Stimulated activated CD8-positive, alpha-beta memory T cell treated with anti-CD3 and anti-CD28 coated beads, Interleukin-4, amount 100 ng/mL, for 24 hours (primary cell): ENCODE data around the gene CNPY1.
"Not testable (repeated sequence)": the region's sequence is repeated elsewhere in the genome, so short reads cannot be mapped to it uniquely, and the experiment has no call there.

Source experiments
- DNase-seq: peaks from one replicate; pipeline ENCODE4 v3.0.0-alpha.2; 2020; ENCODE audit warnings: low read depth

Gene CNPY1

DNA sequence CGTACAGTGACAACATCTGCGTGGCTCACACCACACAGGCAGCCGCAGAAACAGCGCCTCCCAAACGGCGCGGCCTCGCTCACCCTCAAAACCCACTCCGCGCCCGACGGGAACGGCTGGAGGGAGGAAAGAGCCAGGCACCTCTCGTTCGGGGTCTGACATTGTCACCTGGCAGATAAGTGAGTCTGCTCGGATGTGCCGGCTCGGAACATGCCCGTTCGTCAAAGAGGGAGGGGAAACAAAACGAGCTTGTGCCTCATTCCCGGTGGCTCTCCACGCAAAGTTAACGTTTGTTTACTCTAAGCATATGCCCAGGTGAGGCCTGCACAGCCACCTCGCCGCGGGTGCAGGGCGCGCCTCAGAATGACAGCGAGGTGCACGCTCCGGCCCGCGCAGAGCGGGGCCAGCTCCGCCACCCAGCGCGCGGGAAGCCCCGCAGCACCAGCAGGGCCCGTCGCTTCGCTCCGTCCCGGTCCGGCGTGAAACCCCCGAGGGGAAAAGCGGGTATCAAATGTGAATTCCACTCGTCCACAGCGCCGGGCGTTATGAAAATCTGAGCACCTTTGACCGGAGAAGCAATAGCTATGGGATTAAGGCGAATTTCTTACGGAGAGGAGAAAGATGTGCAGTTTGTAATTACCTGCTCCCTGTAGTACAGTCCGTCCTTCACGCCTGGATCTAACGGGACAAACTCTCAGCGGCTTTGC, 13.1 kb downstream of the CNPY1 start:
- DNase-seq: no peak

DNA sequence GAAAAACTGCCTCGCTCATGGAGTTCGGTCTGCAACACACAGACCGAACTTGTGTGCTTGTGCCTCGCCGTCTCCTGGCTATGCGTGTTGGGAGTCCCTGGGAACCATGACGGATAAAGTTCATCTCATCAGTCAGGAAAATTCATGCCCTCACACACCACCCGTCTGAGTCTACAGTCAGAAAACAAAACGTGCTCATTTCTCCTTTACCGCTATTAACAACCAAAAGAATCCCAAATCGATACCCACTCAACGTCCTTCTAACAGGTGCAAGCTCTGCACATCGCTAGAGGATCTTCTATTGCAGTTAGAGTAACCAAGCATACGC, 13.6 kb downstream of the CNPY1 start:
- no peak for DNase-seq

DNA sequence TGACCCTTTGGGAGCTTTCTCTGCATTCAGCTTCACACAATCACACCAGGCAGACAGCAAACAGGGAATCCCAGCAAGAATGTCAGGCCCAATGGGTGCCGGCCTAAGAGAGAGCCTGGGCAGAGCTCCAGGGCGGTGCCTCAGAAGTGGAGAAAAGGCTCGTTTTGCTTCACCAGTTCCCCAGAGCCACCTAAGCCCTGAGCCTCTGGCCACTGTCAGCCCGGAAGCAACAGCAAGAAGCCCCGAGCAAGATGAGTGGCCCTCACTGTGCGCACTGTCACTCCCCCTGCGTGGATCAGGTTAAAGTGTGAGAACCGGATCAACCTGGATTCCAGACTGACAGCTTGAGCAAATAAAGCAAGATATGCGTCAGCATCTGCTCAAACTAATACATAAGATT, 14.7 kb downstream of the CNPY1 start:
- DNase-seq: no peak

DNA sequence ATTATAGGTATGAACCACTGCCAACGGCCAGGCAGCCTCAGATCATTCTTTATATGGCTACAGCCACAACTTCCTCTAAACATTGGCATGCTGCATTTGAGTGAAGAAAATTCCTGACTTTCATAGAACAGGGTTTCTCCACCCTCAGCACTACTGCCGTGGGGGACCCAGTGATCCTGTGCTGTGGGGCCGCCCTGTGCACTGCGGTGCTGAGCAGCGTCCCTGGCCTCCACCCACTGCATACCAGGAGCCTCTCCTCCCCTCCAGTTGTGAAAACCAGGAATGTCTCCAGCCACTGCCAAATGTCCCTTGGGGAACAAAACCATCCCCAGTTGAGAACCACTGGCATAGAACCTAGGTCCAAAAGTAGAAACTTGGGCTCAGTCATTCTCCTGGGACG, 15.8 kb downstream of the CNPY1 start:
- DNase-seq: no peak

DNA sequence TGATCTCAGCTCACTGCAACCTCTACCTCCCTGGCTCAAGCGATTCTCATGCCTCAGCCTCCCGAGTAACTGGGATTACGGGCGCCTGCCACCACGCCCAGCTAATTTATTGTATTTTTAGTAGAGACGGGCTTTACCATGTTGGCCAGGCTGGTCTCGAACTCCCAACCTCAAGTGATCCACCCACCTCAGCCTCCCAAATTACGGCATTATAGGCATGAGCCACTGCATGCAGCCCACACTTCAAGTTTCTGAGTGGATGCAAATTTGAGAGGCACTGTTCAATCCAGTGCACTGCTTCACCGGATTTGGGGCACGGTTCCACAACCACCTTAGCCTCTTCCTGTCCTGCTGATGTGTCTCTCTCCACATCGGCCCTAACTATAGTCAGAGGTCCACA, 16.5 kb downstream of the CNPY1 start:
- DNase-seq: no peak

DNA sequence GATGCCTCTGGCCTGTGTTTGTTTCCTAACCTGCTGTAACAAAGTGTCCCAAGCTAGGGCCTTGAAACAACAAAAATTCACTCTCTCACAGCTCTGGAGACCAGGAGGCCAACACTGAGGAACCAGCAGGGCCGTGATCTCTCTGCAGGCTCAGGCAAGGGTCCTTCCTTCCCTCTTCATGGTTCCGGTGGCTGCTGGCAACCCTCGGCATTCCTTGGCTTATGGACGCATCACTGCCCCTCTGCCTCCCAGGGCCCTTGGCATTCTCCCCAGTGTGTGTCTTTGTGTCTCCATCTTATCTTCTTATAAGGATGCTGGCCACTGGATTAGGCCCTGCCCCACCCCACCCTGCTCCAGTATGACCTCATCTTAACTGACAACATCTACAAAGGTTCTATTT, 17.0 kb downstream of the CNPY1 start:
- DNase-seq: no peak

DNA sequence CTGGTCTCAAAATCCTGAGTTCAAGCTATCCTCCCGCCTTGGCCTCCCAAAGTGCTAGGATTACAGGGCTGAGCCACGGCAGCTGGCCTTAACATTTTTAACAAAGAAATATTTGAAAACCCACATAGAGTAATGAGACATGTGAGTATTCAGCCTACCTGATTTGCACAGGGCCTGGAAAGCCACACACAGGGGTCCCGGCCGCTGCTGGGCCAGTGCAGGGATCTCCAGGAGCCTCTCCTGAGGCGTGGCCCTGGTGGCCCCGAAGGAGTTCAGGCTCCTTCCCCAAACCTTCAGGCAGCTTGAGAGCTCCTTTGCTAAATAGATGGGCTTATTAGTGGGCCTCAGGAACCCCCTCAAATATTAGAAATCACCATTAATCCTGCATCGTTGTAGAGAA, 18.7 kb downstream of the CNPY1 start:
- DNase-seq: no peak

DNA sequence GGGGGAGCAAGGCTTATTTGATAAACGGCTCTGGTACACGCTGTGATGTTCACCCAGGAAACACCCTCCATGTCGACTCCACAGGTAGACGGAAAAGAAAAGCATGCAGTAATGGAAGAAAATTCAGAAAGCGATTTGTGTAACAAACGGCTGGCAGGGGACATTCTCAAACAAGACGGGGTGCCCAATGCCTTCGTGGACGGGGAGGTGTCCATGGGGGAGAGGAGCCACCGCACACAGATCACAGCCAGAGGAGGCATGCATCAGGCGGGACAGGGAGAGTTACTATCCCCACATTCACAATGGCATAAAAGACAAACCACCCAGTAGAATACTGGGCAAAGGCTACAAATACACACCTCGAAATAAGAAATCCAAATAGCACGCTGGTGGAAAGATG, 20.1 kb downstream of the CNPY1 start:
- no peak for DNase-seq

DNA sequence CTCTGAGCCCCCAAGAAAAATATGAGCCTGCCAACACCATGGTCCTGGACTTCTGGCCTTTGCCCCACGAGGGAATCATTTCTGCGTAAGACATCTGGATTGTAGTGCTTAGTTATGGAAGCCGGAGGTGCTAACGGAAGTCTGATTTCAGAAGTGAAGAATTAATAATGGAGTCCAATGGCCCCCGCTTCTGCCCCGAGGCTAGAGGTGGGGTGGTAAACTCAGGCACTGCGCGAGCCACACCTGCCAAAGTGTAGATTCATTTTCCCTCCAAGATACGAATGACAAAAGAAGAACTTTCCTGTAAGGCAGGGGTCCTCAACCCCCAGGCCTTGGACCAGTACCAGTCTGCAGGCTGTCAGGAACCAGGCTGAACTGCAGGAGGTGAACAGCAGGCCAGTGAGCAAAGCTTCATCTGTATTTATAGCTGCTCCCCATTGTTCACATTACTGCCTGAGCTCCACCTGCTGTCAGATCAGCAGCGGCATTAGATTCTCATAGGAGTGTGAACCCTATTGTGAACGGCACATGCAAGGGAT, 22.3 kb downstream of the CNPY1 start:
- no peak for DNase-seq

DNA sequence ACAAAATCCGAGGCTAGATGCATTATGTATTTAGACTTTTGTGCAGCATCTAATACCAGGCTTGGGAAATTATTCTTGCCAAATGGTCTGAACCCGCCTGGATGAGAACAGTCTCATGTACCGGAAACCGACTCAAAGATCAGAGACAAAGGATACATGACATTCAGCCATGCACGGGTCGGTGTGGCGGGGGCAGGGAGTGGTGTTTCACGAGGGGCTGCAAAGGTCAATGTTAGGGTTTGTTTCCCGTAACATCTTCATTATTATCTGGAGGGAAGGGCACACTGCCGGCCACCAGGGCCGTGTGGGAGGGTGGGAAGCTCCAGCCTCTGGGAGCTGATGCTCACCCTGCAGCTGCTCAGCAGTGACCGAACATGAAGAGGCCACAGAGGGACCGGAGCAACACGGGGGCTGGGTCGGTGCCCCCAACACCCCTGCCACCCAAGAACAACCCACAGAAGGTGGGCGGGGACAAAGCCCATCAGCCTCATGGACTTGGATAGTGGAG, 23.1 kb downstream of the CNPY1 start:
- no peak for DNase-seq

DNA sequence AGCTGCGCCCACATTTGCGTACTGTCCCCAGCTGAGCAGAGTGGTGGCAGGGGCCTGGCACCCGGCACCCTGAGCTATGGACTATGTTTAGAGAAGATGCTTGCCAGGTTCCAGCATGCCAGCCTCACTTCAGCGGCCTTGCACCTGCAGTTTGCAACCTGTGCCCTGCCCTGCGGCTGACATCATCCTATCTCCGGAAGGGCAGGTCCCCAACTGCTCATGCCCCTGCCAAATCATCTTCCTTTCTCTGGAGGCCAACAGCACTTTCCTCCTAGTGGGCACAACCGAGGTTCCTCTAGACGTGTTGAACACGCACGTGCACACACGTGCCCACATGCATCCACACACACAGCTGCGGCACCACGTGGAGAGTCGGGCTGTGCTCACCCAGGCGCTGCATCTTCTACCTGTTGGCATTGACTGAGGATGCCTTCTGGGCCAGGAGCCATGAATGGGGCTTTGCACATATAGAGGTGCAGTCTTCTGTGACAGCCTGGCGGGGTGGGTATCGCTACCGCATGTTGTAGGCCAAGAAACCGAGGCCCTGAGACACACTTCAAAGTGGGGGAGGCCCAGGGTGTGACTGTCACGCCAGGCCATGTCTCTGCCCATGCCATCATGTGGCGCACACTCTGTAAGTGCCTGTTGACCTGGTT, 24.5 kb downstream of the CNPY1 start:
- no peak for DNase-seq

DNA sequence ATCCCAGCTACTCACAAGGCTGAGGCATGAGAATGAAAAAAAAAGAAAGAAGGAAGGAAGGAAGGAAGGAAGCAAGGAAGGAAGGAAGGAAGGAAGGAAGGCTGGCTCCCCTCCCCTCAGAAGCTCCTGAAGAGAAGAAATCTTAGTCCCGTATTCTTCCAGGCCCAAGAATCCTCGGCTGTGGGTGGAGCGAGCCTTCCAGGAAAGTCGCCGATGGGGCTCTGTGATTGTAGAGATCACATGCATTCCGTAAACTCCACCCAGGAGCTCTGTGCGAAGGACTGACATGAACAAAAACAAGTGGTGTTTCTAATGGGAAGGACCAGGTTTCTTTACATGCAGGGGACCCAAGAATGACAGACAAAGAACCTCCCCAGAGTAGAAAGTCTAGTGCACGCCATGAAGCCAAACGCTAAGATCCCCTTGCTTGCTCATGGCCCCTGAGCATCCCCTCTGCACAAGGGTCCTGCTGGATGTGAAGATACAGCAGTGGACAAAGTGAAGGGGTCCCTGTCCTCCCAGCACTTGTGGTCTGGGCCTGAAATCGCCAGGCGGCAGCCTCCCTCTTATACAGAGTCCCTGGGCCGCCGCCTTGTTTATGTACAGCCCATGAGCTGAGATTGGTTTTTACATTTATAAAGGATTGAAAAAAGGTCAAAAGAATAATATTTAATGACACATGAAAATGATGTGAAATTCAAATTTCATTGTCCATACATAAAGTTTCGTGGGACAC, 25.2 kb downstream of the CNPY1 start:
- no peak for DNase-seq

DNA sequence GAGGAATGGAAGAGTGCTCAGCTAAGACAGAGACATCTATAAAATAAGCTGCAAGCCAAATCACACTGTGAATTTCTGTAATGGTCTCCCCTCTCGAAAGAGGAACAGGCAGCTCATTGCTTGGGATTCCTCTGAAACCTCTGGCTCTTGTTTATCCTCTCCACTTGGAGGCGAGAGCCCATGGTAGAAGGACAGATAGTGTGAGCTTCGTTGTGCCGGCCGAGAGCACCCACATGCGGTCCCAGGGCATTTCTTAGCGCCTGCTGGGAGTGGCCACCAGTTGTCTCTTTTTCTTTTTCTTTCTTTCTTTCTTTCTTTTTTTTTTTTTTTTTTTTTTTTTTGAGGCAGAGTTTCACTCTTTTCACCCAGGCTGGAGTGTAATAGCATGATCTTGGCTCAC, 26.2 kb downstream of the CNPY1 start:
- DNase-seq: no peak

DNA sequence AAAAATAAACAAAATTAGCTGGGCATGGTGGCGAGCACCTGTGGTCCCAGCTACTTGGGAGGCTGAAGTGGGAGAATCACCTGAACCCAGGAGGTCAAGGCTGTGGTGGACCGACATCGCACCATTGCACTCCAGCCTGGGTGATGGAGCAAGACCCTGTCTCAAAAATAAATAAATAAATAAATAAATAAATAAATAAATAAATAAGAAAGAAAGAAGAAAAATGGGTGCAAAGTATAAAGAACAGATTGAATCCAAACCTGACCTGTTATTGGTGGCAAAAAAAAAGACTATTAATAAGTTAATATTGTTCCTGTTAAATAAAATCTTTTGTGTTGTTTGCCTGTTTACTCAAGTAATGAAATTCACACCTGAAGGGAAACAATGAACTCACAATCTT, 27.0 kb downstream of the CNPY1 start:
- not testable (repeated sequence) for DNase-seq

DNA sequence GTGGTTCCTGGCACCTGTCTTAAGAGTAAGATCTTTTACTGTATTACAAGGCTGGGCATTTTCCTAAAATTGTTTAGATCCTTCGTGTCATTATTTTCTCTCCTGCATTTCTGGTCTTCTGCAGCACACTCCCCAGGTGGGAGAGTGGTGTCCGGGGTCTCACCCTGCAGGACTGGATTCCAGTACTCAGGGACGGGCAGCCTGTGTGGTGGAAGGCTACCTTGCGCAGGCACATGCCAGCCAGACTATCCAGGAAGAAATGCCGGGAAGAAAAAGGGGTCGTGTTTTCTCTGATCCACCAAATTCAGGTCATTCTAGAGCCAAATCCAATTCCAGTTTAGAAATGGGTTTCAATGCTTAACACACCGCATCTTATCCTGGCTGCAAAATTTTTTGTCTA, 27.7 kb downstream of the CNPY1 start:
- no peak for DNase-seq

DNA sequence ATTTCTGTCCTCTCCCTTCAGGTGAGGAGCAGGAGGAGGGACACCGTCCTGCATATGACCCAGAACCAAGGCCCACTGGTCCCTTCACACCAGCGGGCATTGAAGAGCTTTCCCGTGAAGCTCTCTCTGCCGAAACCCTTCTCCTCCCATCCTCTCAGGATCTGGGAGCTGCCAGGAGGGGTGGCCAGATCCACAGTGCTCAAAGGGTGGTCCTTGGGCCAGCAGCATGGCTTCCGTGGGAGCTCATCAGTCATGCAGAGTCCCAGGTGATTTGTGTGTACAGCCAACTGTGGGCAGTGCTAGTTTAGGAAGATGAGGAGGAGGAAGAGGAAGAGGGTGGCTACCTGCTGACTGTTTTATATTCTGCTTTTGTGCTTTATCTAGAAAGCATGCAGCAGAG, 28.4 kb downstream of the CNPY1 start:
- no peak for DNase-seq

DNA sequence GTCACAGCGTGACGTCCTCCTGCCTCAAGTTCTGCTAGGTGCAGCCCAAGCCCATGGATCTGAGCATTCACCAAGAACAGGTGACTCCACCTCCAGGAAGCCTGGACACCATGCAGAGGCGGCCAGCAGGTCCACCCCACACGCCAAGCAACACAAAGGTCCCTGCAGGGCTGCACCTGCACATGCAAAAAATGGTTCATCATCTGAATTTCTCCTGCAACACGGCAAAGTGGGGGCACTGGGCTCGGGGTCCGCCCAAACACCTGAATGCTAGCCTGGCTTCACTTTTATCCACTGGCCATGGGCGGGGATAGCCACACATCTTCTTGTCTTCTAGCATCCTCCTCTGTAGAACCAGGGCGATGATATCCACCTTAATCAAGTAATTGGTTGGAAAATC, 28.9 kb downstream of the CNPY1 start:
- no peak for DNase-seq

DNA sequence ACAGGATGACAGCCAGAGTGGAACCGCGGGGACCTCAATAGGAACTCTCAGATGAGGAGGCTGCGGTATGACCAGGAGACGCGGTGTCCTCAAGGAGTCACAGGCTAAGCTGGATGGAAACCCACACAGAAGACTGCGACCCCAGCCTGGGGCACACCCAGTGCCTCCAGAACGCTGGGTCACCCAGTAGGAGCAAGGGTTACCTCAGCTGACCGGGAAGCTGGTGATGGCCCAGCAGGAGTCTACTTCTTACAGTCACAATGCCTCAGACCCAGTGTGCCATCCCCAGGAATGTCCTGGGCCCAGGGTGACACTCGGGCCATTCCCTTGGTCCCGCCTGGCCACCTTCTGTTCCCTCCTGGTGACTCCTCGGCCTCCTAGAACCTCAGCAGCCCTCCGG, 29.9 kb downstream of the CNPY1 start:
- no peak for DNase-seq

DNA sequence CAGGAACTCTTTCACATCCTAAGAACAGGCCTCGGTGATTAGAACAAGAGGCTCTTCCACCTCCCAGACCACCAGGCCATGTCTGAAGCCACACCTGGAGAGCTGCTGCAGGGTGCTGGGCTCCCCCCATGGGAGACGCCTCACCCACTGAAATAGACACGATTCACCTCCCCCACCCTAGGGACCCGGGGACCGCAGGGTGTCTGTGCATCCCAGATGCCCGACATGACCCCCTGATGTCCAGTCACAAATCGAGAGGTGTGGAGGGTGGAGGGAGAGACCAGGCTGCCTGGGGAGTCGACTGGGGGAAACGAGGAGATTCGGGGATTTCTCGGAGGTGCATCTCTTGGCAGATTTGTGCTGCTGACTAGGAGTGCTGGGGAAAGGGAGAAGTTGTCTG, 31.0 kb downstream of the CNPY1 start:
- no peak for DNase-seq

DNA sequence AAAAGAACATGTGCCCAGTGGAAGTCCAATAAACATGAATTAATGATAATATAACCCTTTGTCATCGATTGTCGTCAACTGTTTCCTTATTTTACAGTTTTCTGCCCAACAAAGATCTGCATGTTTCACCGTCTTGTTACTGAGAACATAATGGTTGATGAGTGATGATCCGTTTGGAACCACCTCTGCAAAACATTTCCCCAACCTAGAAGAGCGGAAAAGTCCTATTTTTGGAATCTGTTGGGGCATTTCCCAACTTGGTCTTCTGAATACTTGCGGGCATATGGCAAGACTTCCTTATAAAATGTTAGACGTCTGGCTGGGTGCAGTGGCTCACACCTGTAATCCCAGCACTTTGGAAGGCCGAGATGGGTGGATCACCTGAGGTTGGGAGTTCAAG, 32.1 kb downstream of the CNPY1 start:
- DNase-seq: no peak

DNA sequence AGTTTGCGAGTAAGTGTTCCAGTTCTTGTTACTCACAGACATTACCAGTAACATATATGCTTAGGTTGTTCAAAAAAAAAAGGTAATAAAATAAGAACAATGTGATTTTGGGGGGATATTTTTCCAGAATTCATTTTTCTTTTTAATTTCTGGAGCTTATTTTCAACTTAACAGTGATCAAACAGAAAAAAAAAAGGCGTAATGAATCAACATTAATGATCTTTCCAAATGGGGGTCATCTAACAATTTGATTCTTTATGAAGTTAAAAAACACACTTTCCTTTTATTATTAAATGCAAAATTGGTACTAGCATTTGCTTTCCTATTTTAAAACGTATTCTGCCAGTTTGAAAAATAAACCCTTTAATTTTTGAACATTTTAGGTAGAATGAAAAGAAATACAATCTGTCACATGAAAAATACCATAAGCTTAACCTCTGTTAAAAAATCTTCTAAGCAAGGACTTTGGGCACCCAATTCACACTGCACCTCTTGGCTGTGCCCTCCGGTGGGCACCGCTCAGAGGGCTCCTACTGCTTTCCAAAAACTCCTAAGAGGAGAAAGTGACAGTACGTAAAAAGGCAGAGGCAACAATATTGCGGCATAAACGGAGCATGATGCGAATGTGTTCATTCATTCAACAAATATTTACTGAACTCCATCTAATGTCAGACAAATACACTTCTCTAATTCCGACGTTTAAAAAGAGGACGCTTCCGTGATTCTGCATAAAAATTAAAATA, 32.6 kb downstream of the CNPY1 start:
- no peak for DNase-seq

DNA sequence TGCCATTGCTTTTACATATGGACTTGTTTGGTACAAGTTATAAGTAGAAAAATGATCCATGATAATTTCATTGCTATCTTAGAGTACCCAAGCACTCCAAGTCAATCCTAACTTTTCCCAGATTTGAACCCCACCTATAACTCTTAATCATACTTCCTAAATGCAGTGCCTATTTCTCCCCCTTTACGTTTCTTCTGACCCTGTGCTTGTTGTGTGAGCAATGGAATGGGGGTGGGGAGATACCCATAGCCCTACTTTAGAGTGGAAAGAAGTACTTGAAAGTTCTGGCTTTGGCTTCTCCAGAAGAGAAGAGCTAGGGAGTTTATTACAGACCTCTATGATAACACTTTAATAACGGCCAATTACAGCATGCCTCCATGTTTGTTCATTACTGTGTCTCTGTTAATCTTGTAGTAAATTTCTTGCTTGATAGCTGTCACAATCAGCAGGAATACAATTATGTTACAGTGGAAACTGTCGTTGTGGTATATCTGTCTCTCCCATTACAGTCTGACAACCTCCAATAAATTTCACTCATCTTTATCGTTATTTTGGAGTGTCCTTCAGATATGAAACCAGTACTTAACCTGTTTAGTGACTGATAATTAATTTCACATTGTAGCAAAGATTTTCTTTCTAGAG, 34.0 kb downstream of the CNPY1 start:
- DNase-seq: no peak
